Tibial nerve (tissue), 4 donors: ENCODE data around the gene UQCC5. TPM values are rescaled to one million over a fixed set of nuclear protein-coding genes. Genes with fewer than 3 reads are reported as not detected.

Experiments
- DNase-seq, 2 donors: peaks; one replicate each; pipeline ENCODE4 v3.0.0-alpha.2; 2019; ENCODE audit warnings: low spot score in 2 of 2
- H3K27ac ChIP-seq, 4 donors: fragments of 200-600 bp; sonication (generic) in 3 of 4; one replicate each; pipeline ENCODE4 v1.5.1; 2017 to 2019; ENCODE audit warnings: mild to moderate bottlenecking in 1 of 4
- H3K27me3 ChIP-seq, 2 donors: fragments of 200-600 bp; sonication (generic) in 1 of 2; one replicate each; pipeline versions ENCODE4 v1.5.1 to v1.6.0; 2017 to 2019
- H3K36me3 ChIP-seq, 3 donors: fragments of 200-600 bp; sonication (generic); one replicate each; pipeline ENCODE4 v1.5.1; 2018 to 2019
- H3K4me1 ChIP-seq, 4 donors: fragments of 200-600 bp; sonication (generic) in 3 of 4; one replicate each; pipeline ENCODE4 v1.5.1; 2017 to 2019
- H3K4me3 ChIP-seq, 4 donors: fragments of 200-600 bp; sonication (generic) in 3 of 4; one replicate each; pipeline ENCODE4 v1.5.1; 2017 to 2019; ENCODE audit warnings: mild to moderate bottlenecking in 1 of 4, moderate library complexity in 1 of 4
- H3K9me3 ChIP-seq, 4 donors: fragments of 200-600 bp; sonication (generic) in 3 of 4; one replicate each; pipeline ENCODE4 v1.5.1; 2017 to 2019
- CTCF ChIP-seq, 5 experiments: fragments of 200-600 bp in 3 of 5; fragments of 450-650 bp in 2 of 5; sonication (generic) in 3 of 5; IDR thresholded peaks; one replicate each; pipeline ENCODE4 v1.5.1; 2016 to 2019; ENCODE audit warnings: antibody characterized with exemption in 5 of 5, mild to moderate bottlenecking in 3 of 5, moderate library complexity in 2 of 5
- EP300 ChIP-seq, 2 donors: sonication (generic); formaldehyde crosslinking; IDR thresholded peaks; one replicate each; pipeline ENCODE4 v1.6.1; 2017; ENCODE audit warnings: antibody characterized with exemption in 2 of 2, mild to moderate bottlenecking in 1 of 2
- POLR2A ChIP-seq, 2 donors: fragments of 450-650 bp; IDR thresholded peaks; one replicate each; pipeline ENCODE4 v1.6.1; 2017; ENCODE audit warnings: antibody characterized with exemption in 2 of 2, mild to moderate bottlenecking in 2 of 2, moderate library complexity in 2 of 2
- WGBS, 2 donors: methylation state at CpG; one replicate each; pipeline ENCODE4 v1.1.5; 2018; 5-methylcytosine and 5-hydroxymethylcytosine counted together
- total RNA-seq, 4 donors: library from RNA; depleted of rRNA; stranded (reverse); fragments of >200 nt; gene quantifications; one replicate each; pipeline ENCODE4 v1.1.0, GENCODE V29; 2016

Gene UQCC5
- total RNA-seq, 4 donors from 2014 or later, result 1.2 to 23.9 (median 9.5) TPM

DNA sequence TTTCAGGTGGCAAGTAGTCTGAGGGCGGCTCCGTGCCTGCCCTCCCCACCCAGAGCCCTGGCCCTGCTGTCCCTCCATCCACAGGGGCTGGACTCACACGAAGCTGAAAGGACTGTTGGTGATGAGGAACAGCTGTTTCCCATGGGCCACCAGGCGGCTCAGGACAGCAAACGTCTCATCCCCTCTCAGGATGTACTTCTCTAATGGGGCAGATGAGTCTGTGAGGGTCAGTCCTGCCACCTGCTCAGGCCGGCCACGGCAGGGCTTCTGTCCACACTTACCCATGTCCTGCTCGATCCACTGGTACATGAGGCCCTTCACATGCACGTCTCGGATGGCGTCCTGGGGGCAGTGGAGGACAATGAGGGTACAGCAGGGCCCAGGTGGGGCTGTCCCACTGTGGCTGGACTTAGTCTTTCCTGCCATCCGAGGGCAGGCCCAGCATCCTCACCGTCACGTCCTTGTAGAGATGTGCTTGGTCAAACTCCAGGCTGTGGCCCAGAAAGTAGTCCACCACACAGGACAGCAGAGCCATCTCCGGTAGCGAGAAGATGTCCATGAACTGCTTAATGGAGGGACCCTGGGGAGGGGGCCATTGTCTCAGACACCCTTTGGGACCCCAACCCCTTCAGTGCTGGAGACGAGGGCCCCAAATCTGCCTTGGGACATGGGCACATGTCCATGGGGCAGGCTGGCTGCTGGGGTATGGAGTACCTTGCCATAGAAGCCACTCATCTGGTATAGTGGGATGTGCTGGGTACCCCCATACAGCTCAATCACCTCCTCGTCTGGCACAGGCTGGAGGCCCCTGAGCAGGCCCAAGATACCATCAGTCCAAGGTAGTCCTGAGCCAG, 8.4 kb upstream of the UQCC5 start:
- Histone ChIP-seq H3K4me1 (peaks cover 0 to 73% (median 14%) of the 10 kb centered on the region in 4 donors), H3K9me3 (no peaks in the 10 kb centered on the region), H3K4me3 (no peak overlapping the region), H3K27ac (peak overlapping the region in 2 of 4 donors; percentile 79 to 89), H3K27me3 (no peaks in the 10 kb centered on the region), H3K36me3 (peaks cover 0 to 58% (median 0%) of the 10 kb centered on the region in 3 donors)
- TF ChIP-seq POLR2A (IDR thresholded peaks at IDR 0.05) (no peak), EP300 (IDR thresholded peaks at IDR 0.05) (no peak), CTCF (IDR thresholded peaks at IDR 0.05) (no peak)
- 84 to 92% methylated on average over 16 to 18 of the region's 18 CpGs for WGBS, 2 donors
- peak in 1 of 2 donors; percentile 8 for DNase-seq

DNA sequence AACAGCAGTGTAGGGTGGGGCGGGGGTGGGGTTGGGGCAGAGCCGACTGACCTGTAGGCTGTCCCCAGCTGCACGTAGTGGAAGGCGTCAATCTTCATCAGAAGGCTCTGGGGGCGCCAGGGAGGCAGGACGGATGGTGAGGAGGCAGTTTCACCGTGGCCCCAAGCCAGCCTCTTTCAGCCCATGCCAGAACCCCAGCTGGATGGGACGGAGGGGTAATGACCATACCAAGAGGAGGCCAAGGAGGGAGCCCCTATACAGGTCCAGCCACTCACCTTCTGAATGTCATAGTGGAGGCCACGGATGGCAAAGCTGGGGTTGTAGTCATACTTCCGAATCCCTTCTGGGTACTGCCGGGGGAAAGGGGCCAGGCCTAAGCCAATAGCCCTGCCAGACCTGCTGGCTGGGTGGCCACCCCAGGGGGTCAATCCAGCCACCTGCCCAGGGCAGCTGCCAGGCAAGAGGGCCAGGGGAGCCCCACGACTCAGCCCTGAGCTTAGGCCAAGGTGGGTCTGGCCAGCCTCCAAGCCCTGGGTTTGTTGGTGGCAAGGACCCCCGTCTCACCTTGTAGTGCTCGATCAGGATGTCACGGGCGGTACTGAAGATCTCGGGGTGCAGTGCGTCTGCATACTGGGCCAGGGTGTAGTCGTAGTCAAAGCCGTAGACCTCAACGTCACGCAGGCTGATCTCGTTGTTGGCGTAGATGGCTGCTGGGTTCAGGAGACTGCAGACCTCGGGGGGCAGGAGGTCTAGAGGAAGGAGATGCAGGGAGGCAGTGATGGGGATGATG, 7.6 kb upstream of the UQCC5 start:
- peaks cover 0 to 76% (median 18%) of the 10 kb centered on the region in 4 donors for H3K4me1 ChIP-seq
- H3K4me3 ChIP-seq, result no peak overlapping the region
- WGBS, 2 donors, result 86 to 91% methylated on average over 23 to 25 of the region's 25 CpGs
- peaks cover 0 to 49% (median 0%) of the 10 kb centered on the region in 3 donors for H3K36me3 ChIP-seq
- peak overlapping the region in 2 of 4 donors; percentile 79 to 89 for H3K27ac ChIP-seq
- peak in 1 of 2 donors; percentile 12 for DNase-seq
- H3K27me3 ChIP-seq, result no peaks in the 10 kb centered on the region
- TF ChIP-seq POLR2A (IDR thresholded peaks at IDR 0.05) (no peak), EP300 (IDR thresholded peaks at IDR 0.05) (no peak), CTCF (IDR thresholded peaks at IDR 0.05) (no peak)
- H3K9me3 ChIP-seq, result no peaks in the 10 kb centered on the region

- Histone ChIP-seq H3K36me3 (peaks cover 0 to 41% (median 0%) of the 10 kb centered on the region in 3 donors), H3K4me3 (no peak overlapping the region), H3K27me3 (no peaks in the 10 kb centered on the region), H3K27ac (peak overlapping the region in 3 of 4 donors; percentile 43 to 89 (median 79)), H3K4me1 (peaks cover 0 to 75% (median 21%) of the 10 kb centered on the region in 4 donors), H3K9me3 (no peaks in the 10 kb centered on the region)
- WGBS, 2 donors, result 76 to 84% methylated on average over 10 to 12 of the region's 12 CpGs
- TF ChIP-seq POLR2A (IDR thresholded peaks at IDR 0.05), result no peak
- peak in 1 of 2 donors; percentile 45 for TF ChIP-seq EP300 (IDR thresholded peaks at IDR 0.05)
- no peak for TF ChIP-seq CTCF (IDR thresholded peaks at IDR 0.05)
- DNase-seq, result peak in 1 of 2 donors; percentile 47
These were observed 6.8 kb upstream of the UQCC5 start for GRCh38 chr3:52529376-52530333.

DNA sequence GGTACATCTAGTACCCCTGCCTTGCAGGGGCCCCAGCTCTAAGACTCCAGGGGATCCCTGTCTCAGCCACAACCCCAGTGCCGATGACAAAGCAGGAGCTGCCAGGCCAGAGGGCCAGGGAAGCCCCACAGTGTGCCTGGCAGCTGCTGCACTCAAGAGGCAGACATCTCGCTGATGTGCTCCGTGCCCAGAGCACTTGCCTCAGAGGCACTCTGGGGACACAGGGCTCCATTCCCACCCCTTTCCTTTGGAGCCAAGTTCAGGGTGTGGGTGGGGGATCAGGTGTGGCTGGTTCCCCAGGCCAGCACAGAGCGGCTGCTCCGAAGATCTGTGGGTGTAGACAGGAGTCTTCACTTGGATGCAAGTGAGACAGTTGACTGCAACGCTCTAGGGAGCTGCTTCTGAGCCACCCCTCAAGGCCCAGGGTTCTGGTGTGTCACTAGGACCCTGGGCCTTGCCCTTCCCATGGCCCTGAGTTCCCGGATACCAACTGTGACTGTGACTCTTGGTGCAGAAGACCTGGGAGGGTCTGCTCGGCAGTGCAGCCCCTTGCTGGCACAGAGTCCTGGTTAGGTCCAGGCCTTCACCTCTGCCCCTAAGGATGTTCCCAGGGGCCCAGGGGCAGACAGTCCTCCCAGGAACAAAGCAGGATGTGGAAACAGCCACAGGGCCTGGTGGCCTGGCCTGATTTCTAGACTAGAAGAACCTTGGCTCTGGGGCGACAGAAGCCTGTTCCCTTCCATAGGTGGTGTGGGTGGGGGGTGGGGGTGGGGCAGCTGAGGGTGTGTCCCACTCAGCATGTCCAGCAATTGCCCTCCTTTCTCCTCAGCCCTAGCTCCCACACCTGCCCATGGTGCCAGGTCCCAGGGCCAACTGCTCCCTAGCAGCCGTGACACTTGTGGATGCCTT, 5.2 kb upstream of the UQCC5 start:
- WGBS, 2 donors, result 73 to 83% methylated on average over 7 of the region's 10 CpGs
- no peaks in the 10 kb centered on the region for H3K9me3 ChIP-seq
- no peaks in the 10 kb centered on the region for H3K27me3 ChIP-seq
- TF ChIP-seq CTCF (IDR thresholded peaks at IDR 0.05) (no peak), POLR2A (IDR thresholded peaks at IDR 0.05) (no peak), EP300 (IDR thresholded peaks at IDR 0.05) (no peak)
- H3K36me3 ChIP-seq, result peaks cover 0 to 32% (median 0%) of the 10 kb centered on the region in 3 donors
- peak overlapping the region in 2 of 4 donors; percentile 79 to 89 for H3K27ac ChIP-seq
- no peak for DNase-seq
- peak overlapping the region in 1 of 4 donors; percentile 89 for H3K4me3 ChIP-seq
- peaks cover 0 to 75% (median 17%) of the 10 kb centered on the region in 4 donors for H3K4me1 ChIP-seq
